HepG2 (cell line): ENCODE data around the gene RHBG. TPM values are rescaled to one million over a fixed set of nuclear protein-coding genes. Genes with fewer than 3 reads are reported as not detected.

Experiments
- DDIT3 ChIP-seq: sonication (generic); formaldehyde crosslinking; IDR thresholded peaks from 2 replicates; pipeline ENCODE4 v1.4.0; 2020; ENCODE audit warnings: mild to moderate bottlenecking, missing genetic modification reagents
- FIP1L1 ChIP-seq: fragments of 200-400 bp; formaldehyde crosslinking; IDR thresholded peaks from 2 replicates; pipeline ENCODE4 v1.6.1; 2018; ENCODE audit warnings: low read depth, mild to moderate bottlenecking, low read length, moderate library complexity, borderline replicate concordance; ENCODE audit not compliant: insufficient read depth
- HES4 ChIP-seq: sonication (generic); formaldehyde crosslinking; IDR thresholded peaks from 2 replicates; pipeline ENCODE4 v1.9.0; 2021; ENCODE audit warnings: mild to moderate bottlenecking, missing genetic modification reagents, borderline replicate concordance
- KDM1A ChIP-seq: IDR thresholded peaks from 2 replicates; pipeline ENCODE4 v1.6.1; 2016; ENCODE audit warnings: missing compliant biosample characterization
- MEF2D ChIP-seq: sonication (generic); formaldehyde crosslinking; IDR thresholded peaks from 2 replicates; pipeline ENCODE4 v1.5.1; 2020; ENCODE audit warnings: mild to moderate bottlenecking, missing genetic modification reagents
- NCOA5 ChIP-seq: sonication (generic); formaldehyde crosslinking; IDR thresholded peaks from 2 replicates; pipeline ENCODE4 v1.4.0; 2020; ENCODE audit warnings: missing genetic modification reagents
- SMAD1 ChIP-seq: sonication (generic); formaldehyde crosslinking; IDR thresholded peaks from 2 replicates; pipeline ENCODE4 v1.4.0; 2020; ENCODE audit warnings: missing genetic modification reagents, low read depth, mild to moderate bottlenecking, borderline replicate concordance
- SP2 ChIP-seq: sonication (generic); formaldehyde crosslinking; IDR thresholded peaks from 2 replicates; pipeline ENCODE4 v1.5.1; 2020; ENCODE audit warnings: mild to moderate bottlenecking, missing genetic modification reagents
- TAF15 ChIP-seq: fragments of 200-400 bp; formaldehyde crosslinking; IDR thresholded peaks from one replicate; pipeline ENCODE4 v1.6.1; 2018; ENCODE audit warnings: mild to moderate bottlenecking, low read depth, low read length; ENCODE audit not compliant: poor library complexity, severe bottlenecking
- TBL1XR1 ChIP-seq: fragments of 150-350 bp; IDR thresholded peaks from 2 replicates; pipeline ENCODE4 v1.6.1; 2014; ENCODE audit warnings: borderline replicate concordance, low read length; ENCODE audit not compliant: partially characterized antibody
- YY1 ChIP-seq: IDR thresholded peaks from 2 replicates; pipeline ENCODE4 v1.6.1; 2011; ENCODE audit warnings: low read length, low read depth, moderate library complexity, mild to moderate bottlenecking; ENCODE audit not compliant: insufficient read depth, insufficient replicate concordance
- ZFX ChIP-seq: sonication (generic); formaldehyde crosslinking; IDR thresholded peaks from 2 replicates; pipeline ENCODE4 v1.4.0; 2020; ENCODE audit warnings: mild to moderate bottlenecking, low read depth, missing genetic modification reagents, moderate library complexity
- ZNF18 ChIP-seq: sonication (generic); formaldehyde crosslinking; IDR thresholded peaks from 2 replicates; pipeline ENCODE4 v1.8.0; 2022; ENCODE audit warnings: mild to moderate bottlenecking, missing genetic modification reagents; ENCODE audit not compliant: insufficient replicate concordance
- ZNF331 ChIP-seq: sonication (generic); formaldehyde crosslinking; IDR thresholded peaks from 2 replicates; pipeline ENCODE4 v1.4.0; 2020; ENCODE audit warnings: missing genetic modification reagents
- ZNF337 ChIP-seq: sonication (generic); formaldehyde crosslinking; IDR thresholded peaks from 2 replicates; pipeline ENCODE4 v1.5.1; 2020; ENCODE audit warnings: missing genetic modification reagents, low read depth, mild to moderate bottlenecking, borderline replicate concordance
- ZNF562 ChIP-seq: sonication (generic); formaldehyde crosslinking; IDR thresholded peaks from 2 replicates; pipeline ENCODE4 v1.8.0; 2022; ENCODE audit warnings: missing genetic modification reagents, borderline replicate concordance
- ZNF615 ChIP-seq: sonication (generic); formaldehyde crosslinking; IDR thresholded peaks from 2 replicates; pipeline ENCODE4 v1.5.0; 2020; ENCODE audit warnings: mild to moderate bottlenecking, missing genetic modification reagents, borderline replicate concordance
- ZNF878 ChIP-seq: sonication (generic); formaldehyde crosslinking; IDR thresholded peaks from 2 replicates; pipeline ENCODE4 v1.8.1; 2023; ENCODE audit warnings: mild to moderate bottlenecking, missing genetic modification reagents, moderate library complexity
- ZSCAN30 ChIP-seq: sonication (generic); formaldehyde crosslinking; IDR thresholded peaks from 2 replicates; pipeline ENCODE4 v1.5.0; 2020; ENCODE audit warnings: mild to moderate bottlenecking, missing genetic modification reagents
- polyA plus RNA-seq, 8 experiments: library from polyadenylated mRNA; depleted of rRNA in 3 of 8; stranded (reverse) in 7 of 8; unstranded in 1 of 8; fragments of >200 nt; fragmentation: Illumina TruSeq in 4 of 8; extraction: Trizol in 4 of 8; gene quantifications; 2 replicates each; pipeline versions ENCODE4 v1.2.1 to v1.2.3, GENCODE V29; 2011 to 2016; ENCODE audit warnings: low read depth in 4 of 8, missing spikeins in 1 of 8, mixed read lengths in 1 of 8; ENCODE audit not compliant: insufficient read depth in 1 of 8
- total RNA-seq, 5 experiments: library from RNA; depleted of rRNA; stranded (reverse); fragments of >200 nt; fragmentation: Illumina TruSeq; extraction: Trizol; gene quantifications; 2 replicates each; pipeline ENCODE4 v1.2.3, GENCODE V29; 2016; ENCODE audit warnings: low read depth in 1 of 5
- TF ChIP-seq, protein P1 (sequence below): fragments of 450-650 bp; IDR thresholded peaks from 2 replicates; pipeline ENCODE4 v1.6.1; 2016
- TF ChIP-seq, protein P2 (sequence below), 2 experiments: sonication (generic) in 1 of 2; formaldehyde crosslinking in 1 of 2; IDR thresholded peaks; 2 replicates each; pipeline versions ENCODE4 v1.5.1 to v1.6.1; 2011 to 2020; ENCODE audit warnings: borderline replicate concordance in 1 of 2, low read depth in 1 of 2, low read length in 1 of 2, mild to moderate bottlenecking in 1 of 2, missing genetic modification reagents in 1 of 2, moderate library complexity in 1 of 2
- TF ChIP-seq, protein P3 (sequence below): IDR thresholded peaks from 2 replicates; pipeline ENCODE4 v1.6.1; 2016; ENCODE audit warnings: low read depth, borderline replicate concordance

The RHBG gene
- total and polyA plus RNA-seq, 2 of the 13 experiments (the other 11 are each of a cell fraction or from before 2014, with no cell fraction given): 61.8 to 73.5 TPM

- no peak for TF ChIP-seq DDIT3 (CRISPR knock-in tag)
- TF ChIP-seq ZNF331 (CRISPR knock-in tag): 0 out of 2 replicates have a peak, but pooled peaks have one; percentile 36
- no peak for TF ChIP-seq ZNF615
- no peak for TF ChIP-seq TBL1XR1
- TF ChIP-seq, protein P1, sequence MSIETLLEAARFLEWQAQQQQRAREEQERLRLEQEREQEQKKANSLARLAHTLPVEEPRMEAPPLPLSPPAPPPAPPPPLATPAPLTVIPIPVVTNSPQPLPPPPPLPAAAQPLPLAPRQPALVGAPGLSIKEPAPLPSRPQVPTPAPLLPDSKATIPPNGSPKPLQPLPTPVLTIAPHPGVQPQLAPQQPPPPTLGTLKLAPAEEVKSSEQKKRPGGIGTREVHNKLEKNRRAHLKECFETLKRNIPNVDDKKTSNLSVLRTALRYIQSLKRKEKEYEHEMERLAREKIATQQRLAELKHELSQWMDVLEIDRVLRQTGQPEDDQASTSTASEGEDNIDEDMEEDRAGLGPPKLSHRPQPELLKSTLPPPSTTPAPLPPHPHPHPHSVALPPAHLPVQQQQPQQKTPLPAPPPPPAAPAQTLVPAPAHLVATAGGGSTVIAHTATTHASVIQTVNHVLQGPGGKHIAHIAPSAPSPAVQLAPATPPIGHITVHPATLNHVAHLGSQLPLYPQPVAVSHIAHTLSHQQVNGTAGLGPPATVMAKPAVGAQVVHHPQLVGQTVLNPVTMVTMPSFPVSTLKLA: no peak
- TF ChIP-seq, protein P2, sequence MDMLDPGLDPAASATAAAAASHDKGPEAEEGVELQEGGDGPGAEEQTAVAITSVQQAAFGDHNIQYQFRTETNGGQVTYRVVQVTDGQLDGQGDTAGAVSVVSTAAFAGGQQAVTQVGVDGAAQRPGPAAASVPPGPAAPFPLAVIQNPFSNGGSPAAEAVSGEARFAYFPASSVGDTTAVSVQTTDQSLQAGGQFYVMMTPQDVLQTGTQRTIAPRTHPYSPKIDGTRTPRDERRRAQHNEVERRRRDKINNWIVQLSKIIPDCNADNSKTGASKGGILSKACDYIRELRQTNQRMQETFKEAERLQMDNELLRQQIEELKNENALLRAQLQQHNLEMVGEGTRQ (IDR thresholded peaks at IDR 0.05; ENCODE audit: low read depth, low read length): no peak
- TF ChIP-seq, protein P2 (CRISPR knock-in tag; IDR thresholded peaks at IDR 0.05; ENCODE audit: borderline replicate concordance): no peak
- no peak for TF ChIP-seq SMAD1 (CRISPR knock-in tag)
- no peak for TF ChIP-seq ZNF337 (CRISPR knock-in tag)
- TF ChIP-seq SP2 (CRISPR knock-in tag): no peak
- TF ChIP-seq YY1: no peak
- TF ChIP-seq MEF2D (CRISPR knock-in tag): no peak
- no peak for TF ChIP-seq ZFX (CRISPR knock-in tag)
- no peak for TF ChIP-seq NCOA5 (CRISPR knock-in tag)
- TF ChIP-seq ZSCAN30 (CRISPR knock-in tag): no peak
- TF ChIP-seq FIP1L1: no peak
- 0 out of 2 replicates have a peak, but pooled peaks have one; percentile 26 for TF ChIP-seq ZNF878 (CRISPR knock-in tag)
- no peak for TF ChIP-seq TAF15
- TF ChIP-seq ZNF562 (CRISPR knock-in tag): no peak
- TF ChIP-seq, protein P3, sequence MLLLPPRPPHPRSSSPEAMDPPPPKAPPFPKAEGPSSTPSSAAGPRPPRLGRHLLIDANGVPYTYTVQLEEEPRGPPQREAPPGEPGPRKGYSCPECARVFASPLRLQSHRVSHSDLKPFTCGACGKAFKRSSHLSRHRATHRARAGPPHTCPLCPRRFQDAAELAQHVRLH (CRISPR knock-in tag): no peak
- no peak for TF ChIP-seq KDM1A (CRISPR knock-in tag)
- 0 out of 2 replicates have a peak, but pooled peaks have one; percentile 32 for TF ChIP-seq HES4 (CRISPR knock-in tag)
- TF ChIP-seq ZNF18 (CRISPR knock-in tag): no peak
Measured at GRCh38 chr1:156414461-156415064, 45.6 kb downstream of the RHBG start (continued).
